ENCODE data around the gene NEU1.
A peak's percentile ranks its signal among the peaks of the same experiment; 100 is the strongest.

GRCh38 chr6:31829633-31830283 is 32.9 kb downstream of the NEU1 start:
- TF ChIP-seq CTCF (IDR thresholded peaks at IDR 0.05 in 4 of 5, conservative IDR thresholded peaks at IDR 0.05 in 1 of 5) = peak; percentile 35 to 73 (median 43)
- TF ChIP-seq POLR2A (IDR thresholded peaks at IDR 0.05) = no peak

Data from gastrocnemius medialis (tissue), 4 donors.